Fibroblast of the conjunctiva (primary cell): ENCODE measurements around the gene BICC1.
A peak's percentile ranks its signal among the peaks of the same experiment; 100 is the strongest.
"Not testable (repeated sequence)": the region's sequence is repeated elsewhere in the genome, so short reads cannot be mapped to it uniquely, and the experiment has no call there.

Source experiments
- DNase-seq: peaks from one replicate; pipeline ENCODE4 v3.0.0-alpha.2; 2010; ENCODE audit warnings: low read depth

BICC1 gene

DNA sequence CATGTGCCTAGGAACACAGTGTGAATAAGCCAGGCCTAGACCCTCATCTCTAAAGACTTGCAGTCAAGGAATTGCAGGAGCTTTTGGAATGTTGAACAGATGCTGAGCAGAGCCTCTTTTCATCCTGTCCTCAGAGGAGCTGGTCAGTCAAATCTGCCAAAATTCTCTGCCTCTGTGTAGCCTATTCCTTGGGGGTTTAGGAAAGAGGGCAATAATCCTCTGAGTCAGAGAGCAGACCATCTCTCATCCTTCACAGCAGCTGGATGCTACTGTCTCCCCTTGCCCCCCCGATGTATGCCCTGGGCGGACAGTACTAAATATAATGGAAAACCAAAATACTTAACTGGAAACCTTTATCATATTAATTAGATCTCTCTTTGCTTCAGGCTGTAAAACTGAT, 52.6 kb downstream of the BICC1 start:
- DNase-seq = no peak

- DNase-seq = no peak
Observed at GRCh38 chr10:58567652-58568051, 55.0 kb downstream of the BICC1 start.

GRCh38 chr10:58568428-58568935, 55.8 kb downstream of the BICC1 start:
- DNase-seq = no peak

- peak; percentile 73 for DNase-seq
Observed at GRCh38 chr10:58570307-58570723, 57.6 kb downstream of the BICC1 start.

DNA sequence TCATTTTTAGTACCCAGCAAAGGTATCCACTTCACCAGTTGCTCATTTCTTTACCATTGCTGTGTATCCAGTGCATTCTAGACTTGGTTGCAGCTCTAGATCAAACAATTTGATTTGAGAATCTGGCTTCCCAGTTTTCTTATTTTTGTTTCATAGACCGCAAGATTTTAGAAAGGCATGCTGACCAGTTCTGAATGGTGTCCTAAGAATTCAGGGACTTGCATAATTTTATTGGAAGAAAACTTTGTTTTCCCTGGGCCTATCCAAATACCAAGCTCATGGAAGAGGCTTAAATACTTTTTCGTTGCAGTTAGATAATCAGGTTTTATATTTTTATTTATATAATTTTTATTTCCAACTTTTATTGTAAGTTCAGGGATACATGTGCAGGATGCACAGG, 58.3 kb downstream of the BICC1 start:
- no peak for DNase-seq

DNA sequence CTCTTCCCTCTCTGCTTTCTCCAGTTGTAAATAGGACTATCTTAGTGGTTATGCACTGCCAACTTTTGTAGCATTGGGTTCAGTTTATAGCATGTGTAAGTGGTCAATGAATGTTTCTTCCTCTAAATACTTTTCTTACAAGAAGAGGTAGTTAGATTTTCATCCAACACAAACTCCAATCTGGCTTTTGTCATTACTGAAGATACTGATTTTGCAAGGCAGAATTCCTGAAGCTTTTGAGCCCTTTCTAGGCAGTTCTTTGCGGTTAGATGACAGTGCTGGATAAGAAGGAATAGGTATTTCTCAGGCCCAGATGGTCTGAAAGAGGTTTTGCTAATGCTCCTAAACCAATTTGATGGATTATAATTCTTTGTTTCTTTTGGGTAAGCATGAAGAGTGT, 60.5 kb downstream of the BICC1 start:
- no peak for DNase-seq

- DNase-seq = no peak
Observed at GRCh38 chr10:58574058-58574457, 61.4 kb downstream of the BICC1 start.

DNA sequence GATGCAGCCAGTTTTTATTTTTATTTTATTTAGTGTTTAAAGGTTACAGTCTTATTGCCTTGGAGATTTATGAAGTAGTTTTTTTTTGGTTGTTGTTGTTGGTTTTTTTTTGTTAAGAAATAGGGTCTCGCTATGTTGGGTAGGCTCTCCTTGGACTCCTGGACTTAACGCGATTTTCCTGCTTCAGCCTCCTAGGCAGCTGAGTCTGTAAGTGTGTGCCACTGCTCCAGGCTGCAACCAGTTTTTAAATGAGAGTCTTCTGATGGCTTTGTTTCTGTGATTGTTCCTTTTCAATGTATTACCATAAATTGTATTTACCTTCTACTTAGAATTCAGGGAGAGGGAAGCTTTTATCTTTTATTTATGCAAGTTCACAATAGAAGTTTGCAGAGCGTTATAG, 62.8 kb downstream of the BICC1 start:
- no peak for DNase-seq

GRCh38 chr10:58576751-58577436, 64.2 kb downstream of the BICC1 start:
- DNase-seq = no peak

DNA sequence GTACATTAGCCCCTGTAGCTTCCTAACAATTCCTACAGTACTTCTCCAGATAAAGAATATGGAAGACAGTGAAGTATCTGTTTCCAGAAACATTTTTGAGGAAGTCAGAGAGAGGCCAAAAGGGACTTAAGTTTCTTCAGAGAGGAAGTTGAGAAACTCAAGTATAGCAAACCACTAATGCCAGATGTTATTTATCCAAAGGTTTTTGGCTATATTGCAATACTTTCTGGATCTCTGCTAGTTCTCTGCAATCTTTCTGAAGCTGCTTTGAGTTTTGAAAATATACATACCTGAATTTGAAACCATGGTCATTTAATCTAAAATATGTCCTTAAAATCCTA, 64.7 kb downstream of the BICC1 start:
- peak; percentile 64 for DNase-seq

DNA sequence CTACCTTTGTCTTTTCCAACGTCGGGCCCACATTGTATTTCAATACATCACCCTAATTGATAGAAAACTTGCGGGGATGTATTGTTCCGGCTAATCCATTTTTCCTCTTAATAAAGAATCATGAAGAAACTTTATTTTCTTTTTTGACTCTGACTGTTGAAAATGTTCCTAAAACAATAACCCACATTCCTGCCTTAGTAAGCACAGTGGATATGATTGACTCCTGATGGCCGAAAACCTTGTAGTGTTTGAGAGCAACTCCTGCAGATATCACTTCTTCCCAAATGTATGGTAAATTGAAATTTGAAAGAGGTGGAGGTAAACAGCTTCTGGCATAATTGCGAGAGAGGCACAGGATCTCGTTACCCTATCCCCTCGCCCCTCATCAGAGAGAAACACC, 65.7 kb downstream of the BICC1 start:
- DNase-seq = no peak

- no peak for DNase-seq
Observed at GRCh38 chr10:58579011-58579655, 66.5 kb downstream of the BICC1 start.

DNA sequence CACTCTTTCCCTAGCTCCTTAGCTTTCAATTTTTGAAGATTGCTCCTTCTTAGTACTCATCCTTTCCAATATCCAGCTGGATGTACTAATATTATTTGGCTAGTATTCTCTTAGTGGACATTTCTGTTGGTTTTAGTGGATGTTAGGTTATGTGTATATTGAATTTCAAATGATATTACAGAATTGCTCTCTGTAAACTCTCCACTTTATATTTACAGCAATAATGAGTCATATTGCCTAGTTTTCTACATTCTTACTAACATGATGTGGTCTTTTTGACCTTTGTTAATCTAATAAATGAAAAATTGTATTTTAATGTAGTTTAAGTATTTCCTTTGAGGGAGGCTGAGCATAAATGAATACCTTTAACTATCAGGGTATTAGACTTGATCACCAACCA, 69.4 kb downstream of the BICC1 start:
- no peak for DNase-seq

GRCh38 chr10:58585435-58585834, 72.8 kb downstream of the BICC1 start:
- no peak for DNase-seq

DNA sequence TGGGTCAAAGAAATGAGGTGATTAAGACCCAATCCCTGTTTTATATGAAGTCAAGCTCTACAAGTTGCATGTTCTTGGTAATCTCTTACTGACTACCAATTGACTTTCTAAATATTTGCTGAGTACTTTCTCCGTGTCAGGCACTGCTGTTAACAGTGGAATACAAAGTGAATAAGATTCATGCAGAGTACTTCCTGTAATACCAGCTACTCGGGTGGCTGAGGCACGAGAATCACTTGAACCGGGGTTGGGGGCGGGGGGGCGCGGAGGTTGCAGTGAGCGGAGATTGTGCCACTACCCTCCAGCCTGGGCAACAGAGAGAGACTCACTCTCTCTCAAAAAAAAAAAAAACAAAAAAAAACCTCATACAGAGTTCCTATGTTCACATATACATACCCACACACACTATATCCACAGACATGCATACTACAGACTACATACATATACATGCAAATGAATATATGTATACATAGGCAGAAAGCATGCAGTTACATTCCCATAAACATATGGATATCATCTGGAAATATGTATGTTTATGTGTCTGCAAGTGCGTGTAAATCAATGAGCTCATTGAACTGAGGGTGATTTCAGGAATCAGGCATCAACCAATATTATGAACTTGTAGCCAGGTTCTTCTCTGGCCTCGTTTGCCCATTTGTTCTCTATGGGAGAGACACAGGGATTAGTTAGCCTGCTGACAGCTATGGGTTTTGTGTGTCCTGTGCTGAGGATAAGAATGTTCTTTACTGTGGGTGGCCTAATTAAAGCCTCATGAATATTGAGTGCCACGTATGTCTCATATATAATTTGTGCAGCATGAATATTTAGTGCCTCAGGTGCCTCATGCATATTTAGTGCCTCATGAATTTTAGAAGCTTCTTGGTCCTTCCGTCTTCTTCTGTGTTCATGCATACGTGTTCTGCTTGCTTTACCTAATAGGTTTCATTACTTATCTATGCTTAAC, 73.9 kb downstream of the BICC1 start:
- no peak for DNase-seq

GRCh38 chr10:58587676-58588075, 75.0 kb downstream of the BICC1 start:
- DNase-seq = no peak

GRCh38 chr10:58588673-58589265, 76.1 kb downstream of the BICC1 start:
- DNase-seq = no peak

- peak; percentile 88 for DNase-seq
Observed at GRCh38 chr10:58590152-58590840, 77.6 kb downstream of the BICC1 start.

DNA sequence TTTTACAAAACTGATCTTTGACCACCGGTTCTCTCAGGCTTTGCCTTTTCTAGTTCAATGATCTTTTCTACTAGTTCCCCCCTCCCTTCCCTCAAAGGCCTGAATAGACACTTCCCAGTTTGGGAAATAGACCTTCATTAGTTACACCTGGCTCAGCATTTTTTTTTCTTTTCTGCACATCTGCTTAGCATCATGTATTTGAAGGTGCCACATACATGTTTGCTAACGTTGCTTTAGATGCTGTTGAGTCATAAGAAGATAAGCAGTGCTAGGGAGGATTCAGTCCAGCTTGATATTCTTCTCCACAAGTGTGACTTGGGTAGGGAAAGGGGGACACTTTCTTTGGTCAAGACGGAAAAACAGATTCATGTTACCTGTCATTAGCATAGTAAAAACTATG, 78.3 kb downstream of the BICC1 start:
- DNase-seq = no peak

- no peak for DNase-seq
Observed at GRCh38 chr10:58593008-58593407, 80.3 kb downstream of the BICC1 start.

- DNase-seq = not testable (repeated sequence)
Observed at GRCh38 chr10:58597211-58597610, 84.5 kb downstream of the BICC1 start.
